Omental fat pad (tissue), 4 donors: ENCODE data around the gene KIF4B. TPM values are rescaled to one million over a fixed set of nuclear protein-coding genes. Genes with fewer than 3 reads are reported as not detected.

ENCODE experiments used
- ATAC-seq: fragments of 150-250 bp; one replicate; pipeline ENCODE4 v1.9.1; 2016; ENCODE audit warnings: mild to moderate bottlenecking, moderate library complexity; ENCODE audit not compliant: low FRiP score
- DNase-seq: peaks from one replicate; pipeline ENCODE4 v3.0.0-alpha.2; 2019; ENCODE audit warnings: low spot score
- total RNA-seq, 4 donors: library from RNA; depleted of rRNA; stranded (reverse); fragments of >200 nt; gene quantifications; one replicate each; pipeline ENCODE4 v1.1.0, GENCODE V29; 2016
- TF ChIP-seq, protein P1 (sequence below), 3 donors: fragments of 450-650 bp; IDR thresholded peaks; one replicate each; pipeline ENCODE4 v1.5.1; 2016 to 2017; ENCODE audit warnings: antibody characterized with exemption in 3 of 3, mild to moderate bottlenecking in 3 of 3, moderate library complexity in 2 of 3

KIF4B gene
- total RNA-seq, 4 donors from 2014 or later = not detected

DNA sequence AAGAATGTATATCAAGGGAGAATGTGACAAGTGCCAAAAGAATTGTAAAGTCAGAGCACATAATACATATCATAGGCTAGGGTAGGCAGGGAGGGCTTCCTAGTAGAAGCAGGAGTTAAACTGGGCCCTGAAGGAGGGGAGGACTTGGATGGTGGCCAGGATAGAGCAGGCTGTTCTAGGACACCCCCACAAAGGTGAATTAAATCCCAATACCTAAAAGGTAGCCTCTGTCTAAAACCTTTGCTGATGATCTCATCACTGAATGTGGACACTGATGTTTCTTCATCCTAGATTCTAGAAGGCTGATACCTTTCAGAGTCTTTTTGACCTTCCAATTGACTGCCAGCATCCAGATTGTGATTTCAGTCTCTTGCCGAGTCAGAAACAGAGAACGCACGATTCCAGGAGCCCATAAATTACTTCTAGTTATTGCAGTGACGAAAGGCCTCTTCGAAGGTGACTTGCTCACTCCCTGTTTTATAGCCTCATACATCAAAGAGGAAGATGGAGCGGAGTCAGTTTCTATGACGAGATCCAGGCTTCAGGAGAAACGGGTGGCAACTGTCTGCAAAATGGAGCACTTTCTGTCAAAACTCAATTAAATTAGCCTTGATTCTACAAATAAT lies 43.2 kb downstream of the KIF4B start:
- TF ChIP-seq, protein P1, sequence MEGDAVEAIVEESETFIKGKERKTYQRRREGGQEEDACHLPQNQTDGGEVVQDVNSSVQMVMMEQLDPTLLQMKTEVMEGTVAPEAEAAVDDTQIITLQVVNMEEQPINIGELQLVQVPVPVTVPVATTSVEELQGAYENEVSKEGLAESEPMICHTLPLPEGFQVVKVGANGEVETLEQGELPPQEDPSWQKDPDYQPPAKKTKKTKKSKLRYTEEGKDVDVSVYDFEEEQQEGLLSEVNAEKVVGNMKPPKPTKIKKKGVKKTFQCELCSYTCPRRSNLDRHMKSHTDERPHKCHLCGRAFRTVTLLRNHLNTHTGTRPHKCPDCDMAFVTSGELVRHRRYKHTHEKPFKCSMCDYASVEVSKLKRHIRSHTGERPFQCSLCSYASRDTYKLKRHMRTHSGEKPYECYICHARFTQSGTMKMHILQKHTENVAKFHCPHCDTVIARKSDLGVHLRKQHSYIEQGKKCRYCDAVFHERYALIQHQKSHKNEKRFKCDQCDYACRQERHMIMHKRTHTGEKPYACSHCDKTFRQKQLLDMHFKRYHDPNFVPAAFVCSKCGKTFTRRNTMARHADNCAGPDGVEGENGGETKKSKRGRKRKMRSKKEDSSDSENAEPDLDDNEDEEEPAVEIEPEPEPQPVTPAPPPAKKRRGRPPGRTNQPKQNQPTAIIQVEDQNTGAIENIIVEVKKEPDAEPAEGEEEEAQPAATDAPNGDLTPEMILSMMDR (IDR thresholded peaks at IDR 0.05) = no peak
- ATAC-seq = no peak
- no peak for DNase-seq

DNA sequence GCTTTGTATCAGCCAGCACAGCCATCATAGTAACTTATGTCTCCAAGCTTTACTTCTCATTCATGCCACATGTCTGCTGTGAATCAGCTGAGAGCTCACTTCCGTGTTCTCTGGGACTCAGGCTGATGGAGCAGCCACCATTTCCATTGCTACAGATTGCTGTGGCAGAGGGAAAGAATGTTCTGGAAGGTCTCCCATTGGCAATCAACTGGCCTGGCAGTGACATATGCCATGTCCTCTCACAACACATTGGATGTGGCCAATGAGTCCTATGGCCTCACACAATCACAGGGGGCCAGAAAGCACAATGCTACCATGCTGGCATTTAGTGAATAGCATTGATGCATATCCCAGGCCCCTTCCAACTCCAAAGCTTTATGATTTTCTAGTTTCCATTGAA lies 44.1 kb downstream of the KIF4B start:
- TF ChIP-seq, protein P1 (IDR thresholded peaks at IDR 0.05) = no peak
- ATAC-seq (no peak), DNase-seq (no peak)

DNA sequence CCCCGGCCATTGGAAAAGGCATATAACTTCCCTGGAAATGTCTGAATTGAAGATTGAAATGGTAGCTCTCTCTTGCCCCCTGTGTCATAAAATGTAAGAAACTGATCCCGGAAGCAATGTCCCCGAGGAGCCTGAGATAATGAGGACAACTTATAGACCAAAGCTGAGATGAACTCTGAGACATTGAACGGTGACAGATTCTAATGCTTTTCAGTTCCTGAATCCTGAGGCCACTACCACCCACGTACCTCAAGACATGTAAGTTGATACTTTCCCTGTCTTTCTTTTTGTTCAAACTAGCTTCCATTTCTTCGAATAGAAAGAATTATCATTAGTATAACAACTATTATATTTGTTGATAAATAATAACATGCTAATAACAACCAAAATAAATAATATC lies 51.0 kb downstream of the KIF4B start:
- ATAC-seq (no peak), DNase-seq (no peak)
- TF ChIP-seq, protein P1 (IDR thresholded peaks at IDR 0.05) = no peak

DNA sequence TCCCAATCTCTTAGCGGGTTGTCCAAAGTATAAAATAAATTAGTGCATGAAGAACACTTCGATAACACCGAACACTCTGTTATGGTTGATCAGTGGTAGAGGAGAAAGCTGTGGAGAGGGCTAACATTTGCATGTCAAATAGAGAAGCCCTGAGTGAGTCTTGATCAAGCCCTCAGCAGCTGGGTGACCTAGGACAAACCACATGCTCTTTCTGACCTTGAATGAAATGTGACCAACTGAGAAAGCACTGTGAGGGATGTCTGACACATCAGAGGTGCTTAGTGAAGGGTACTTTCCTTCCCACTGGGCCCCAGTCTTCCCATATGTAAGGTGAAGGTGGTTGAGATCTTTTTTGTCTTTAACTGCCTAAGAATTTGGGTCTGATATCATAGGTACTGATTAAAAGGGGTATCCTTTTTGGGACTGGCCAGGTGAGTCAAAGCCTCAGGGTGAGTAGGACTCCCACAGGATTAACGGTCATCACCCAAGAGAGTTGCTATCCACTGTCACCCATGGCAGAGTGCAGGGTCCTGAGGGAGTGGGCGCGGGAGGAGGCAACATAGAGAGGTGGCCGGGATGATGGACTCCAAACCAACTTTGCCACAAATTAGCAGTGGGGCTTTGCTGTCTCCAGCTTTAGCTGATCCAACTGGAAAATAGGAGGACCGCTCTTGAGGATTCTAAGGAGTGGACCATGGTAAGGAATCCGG lies 53.5 kb downstream of the KIF4B start:
- TF ChIP-seq, protein P1 (IDR thresholded peaks at IDR 0.05) = no peak
- ATAC-seq = no peak
- DNase-seq = no peak

Other genes with a start within 250 kb of the KIF4B start
- 10 to 100 TPM; 17.4 to 57.2 (median 33.7) TPM for gene FAXDC2, start 163.2 kb upstream of the KIF4B start, total RNA-seq
- gene CNOT8, start 155.1 kb upstream of the KIF4B start, total RNA-seq = 100 to 1,000 TPM in 1 of 4 donors, 10 to 100 TPM in 3; 48.0 to 106 (median 70.3) TPM
- gene GEMIN5, start 75.5 kb upstream of the KIF4B start, total RNA-seq = 10 to 100 TPM; 13.5 to 25.8 (median 20.2) TPM
- 10 to 100 TPM; 12.8 to 24.6 (median 17.5) TPM for gene MRPL22, start 72.7 kb upstream of the KIF4B start, total RNA-seq